Neural progenitor cell (in vitro differentiated cells): ENCODE data around the gene ASNSD1.

Source experiments
- CTCF ChIP-seq: fragments of 200-600 bp; sonication (generic); IDR thresholded peaks from 2 replicates; pipeline ENCODE4 v1.5.1; 2017; ENCODE audit warnings: antibody characterized with exemption, mild to moderate bottlenecking
- EZH2 ChIP-seq: fragments of 200-600 bp; sonication (generic); IDR thresholded peaks from 2 replicates; pipeline ENCODE4 v1.6.1; 2017; ENCODE audit warnings: antibody characterized with exemption, mild to moderate bottlenecking, moderate library complexity

DNA sequence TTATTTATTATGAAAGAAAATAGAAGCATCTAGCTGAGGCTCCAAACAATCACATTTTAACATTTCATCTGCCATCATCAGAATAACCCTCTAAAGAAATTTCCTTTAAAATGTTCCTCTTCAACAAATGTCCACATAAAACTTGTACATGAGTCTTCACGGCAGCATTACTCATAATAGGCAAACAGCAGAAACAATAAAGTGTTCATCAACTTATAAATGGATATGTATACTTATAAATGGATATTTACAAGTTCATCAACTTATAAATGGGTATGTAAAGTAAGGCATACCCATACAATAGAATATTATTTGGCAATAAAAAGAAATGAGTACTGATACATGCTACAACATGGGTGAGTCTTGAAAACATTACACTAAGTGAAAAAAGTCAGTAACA lies 33.5 kb upstream of the ASNSD1 start:
- TF ChIP-seq CTCF (no peak), EZH2 (no peak)
